Stimulated activated CD8-positive, alpha-beta memory T cell treated with anti-CD3 and anti-CD28 coated beads, Interleukin-12 subunit alpha, Interleukin-12 subunit beta, amount 100 ng/mL, for 24 hours (primary cell): ENCODE data around the gene LTF.

Source experiments
- DNase-seq: peaks from one replicate; pipeline ENCODE4 v3.0.0-alpha.2; 2020; ENCODE audit errors: extremely low read depth

The LTF gene

DNA sequence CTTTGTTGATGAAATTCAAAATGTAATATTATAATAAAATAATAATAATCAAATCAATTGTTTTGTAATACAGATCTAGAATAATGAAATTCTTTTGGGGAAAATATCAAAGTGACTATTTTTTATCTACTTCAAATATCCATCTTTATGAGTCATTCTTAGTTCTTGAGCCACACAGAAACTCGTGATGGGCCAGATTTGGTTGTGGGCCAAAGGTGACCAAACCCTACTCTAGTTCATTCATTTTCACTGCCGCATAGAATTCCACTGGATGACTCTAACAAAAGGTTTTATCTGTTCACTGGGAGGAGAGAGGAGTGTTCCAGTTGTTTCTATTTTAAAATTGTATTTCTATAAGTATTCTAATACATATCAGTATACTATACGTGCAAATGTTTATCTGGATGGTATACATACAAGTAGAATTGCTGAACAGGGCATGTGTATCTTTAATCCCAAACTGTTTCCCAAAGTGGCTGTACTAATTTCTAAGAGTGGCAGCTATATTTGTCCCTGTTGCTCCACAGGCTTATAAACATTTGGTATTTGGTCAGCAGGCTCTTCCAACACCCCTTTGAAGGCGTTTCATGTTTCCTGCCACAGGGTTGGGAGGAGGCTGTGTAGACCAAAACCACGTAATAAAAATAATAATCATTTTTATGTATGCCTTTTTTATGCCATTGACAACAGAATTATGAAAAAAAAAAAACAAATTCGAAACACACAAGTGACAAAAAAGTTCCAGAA, 25.8 kb upstream of the LTF start:
- no peak for DNase-seq

DNA sequence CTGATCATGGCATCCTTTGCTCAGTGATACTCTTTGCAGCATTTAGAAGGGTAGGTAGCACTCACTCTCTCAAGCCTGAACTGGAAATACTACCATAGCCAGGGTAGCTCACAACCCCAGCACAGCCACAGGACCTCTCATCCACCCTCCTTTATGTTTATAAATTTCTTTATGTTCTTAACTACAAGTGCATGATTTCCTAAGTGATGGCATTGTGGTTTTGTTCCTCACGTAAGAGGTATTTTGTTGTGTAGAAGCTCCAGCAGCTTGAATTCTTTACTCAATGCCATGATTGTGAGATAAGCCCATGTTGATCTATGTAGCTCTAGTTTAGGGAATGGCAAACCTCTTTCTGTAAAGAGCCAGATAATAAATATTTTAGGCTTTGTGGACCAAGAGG, 25.2 kb upstream of the LTF start:
- no peak for DNase-seq

DNA sequence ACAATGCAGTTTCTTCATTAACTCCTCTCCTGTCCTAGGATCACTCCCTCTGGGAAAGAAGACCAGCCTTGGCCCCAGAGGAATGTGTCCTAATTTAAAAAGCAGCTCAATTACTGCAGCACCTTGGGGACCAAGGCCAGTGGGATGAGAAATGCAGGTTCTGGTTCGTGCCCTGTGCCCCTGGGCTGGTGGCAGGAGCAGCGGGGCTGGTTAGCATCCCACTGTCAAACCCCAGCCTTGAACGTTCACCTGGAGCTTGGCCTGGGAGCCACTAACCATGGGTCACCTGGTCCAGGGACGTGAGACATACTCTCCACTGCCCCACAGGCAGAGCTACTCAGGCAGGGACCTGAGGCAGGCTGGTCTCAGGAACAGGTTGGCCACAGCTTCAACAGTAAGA, 24.7 kb upstream of the LTF start:
- DNase-seq: no peak

DNA sequence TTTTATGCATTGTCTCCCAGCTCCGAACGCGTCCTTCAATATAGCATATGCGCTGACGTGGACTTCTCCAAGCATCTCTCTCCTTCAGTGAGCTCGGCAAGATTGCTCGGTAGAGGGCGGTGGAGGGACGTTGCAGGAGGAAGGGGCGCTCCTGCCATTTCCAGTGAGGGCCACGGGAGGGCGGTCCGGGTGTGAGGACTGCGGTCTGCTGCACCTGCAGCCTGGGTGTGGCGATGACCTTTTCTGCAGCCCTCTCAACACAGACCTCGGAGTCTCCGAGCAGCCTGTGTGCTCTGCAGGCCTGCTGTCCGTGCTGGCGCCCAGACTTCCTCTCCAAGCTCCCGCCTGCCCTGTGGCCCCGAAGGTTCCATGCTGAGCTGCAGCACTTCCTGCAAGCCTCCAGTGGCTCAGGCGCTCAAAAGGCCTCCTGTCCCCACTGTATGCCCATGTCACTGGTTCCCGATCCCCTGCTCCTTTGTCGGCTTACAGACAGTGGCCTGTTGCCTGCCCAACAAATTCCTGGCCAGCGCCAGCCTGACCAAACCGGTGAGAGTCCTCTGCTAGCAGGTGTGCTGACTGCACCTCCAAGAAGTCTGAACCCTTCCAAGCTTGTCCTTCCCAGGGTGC, 24.1 kb upstream of the LTF start:
- peak; percentile 80 for DNase-seq

DNA sequence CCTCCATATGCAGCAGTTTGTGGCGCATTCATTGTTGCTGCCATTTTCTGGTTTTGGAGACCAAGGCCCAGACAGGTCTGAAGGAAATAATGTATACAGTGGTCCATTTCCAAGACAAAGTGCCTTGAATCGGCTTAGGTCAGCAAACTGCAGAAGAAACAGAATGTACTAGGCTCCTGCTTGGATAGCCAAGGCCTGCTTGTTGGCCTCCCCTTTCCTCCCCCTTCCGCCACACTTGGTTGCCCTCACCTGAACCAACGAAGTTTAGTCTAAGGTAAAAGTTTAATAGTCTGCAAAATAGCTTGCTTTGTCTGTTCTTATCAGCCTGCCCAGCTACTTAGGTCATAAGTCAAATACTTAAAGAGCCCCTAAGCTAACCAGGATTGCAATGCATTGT, 21.1 kb upstream of the LTF start:
- no peak for DNase-seq

DNA sequence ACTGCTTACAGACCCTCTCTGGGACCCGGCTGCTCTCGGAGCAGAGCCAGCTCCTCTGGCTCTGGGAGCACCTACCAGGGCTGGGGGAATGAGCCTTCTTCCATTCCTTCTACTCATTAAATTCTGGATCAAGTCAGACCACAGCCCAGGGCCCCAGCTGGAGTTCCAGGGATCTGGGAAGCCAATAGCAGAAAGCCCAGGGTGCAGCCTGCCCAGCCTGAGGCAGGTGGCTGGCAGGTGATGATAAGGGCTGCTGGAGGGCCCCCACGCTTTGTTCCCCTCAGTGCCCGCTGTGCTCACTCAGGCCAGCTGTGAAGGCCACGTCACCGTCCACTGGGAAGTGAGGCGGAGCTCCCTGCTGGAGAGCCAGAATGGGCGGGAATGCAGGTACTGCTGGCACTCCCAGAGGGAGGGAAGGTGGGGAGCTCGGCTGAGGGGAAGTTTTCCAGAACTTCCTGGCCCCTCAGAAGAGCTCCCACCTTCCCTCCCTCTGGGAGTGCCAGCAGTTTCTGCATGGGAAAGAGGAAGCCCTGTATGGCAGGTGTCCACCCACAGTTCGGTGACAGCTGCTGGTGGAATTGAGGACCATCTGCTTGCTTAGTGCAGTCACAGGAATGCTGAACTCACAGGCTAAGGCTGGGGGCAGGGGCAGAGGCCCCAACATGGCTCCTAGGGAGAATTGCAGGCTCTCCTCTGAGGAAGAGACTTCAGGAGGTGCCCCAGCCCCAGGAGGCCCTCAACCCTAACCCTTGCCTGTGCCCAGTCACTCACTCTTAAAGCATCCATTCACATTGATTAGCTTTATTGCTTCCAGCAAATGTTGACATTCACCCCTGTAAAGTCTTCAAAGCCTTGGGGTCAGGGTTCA, 20.4 kb upstream of the LTF start:
- DNase-seq: no peak

DNA sequence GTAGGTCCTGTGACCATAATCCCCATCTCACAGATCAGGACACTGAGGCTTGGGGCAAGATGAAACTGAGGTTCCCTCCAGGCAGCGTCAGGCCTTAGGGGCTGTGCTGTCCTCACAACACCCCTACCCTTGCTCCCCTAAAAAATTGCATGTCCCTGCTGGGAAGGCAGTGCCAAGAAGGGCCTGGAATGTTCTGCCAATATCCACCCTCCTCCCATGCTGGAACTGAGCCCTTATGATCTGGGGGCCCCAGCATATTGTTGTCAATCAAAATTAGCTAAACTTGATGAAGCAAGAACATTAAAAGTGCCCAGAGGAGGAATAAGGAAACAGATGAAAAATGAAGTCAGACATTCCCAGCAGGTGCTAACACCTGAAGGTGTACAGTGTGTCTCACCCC, 19.7 kb upstream of the LTF start:
- no peak for DNase-seq

DNA sequence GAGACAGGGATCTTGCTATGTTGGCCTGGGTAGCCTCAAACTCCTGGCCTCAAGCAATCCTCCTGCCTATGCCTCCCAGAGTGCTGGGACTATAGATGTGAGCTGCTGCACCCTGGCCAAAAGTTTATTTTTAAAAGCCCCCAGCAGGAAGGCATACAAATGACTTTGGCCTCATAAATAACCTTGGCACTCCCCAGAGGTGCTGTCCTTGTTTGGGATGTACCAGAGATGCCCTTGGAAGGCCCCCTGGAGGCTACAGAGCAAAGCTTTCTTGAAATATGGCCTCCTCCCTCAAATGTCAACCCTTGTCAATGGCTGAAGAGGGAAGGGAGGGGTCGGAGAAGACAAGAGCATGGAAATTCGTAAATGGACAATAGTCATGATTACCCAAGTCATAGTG, 19.1 kb upstream of the LTF start:
- no peak for DNase-seq

DNA sequence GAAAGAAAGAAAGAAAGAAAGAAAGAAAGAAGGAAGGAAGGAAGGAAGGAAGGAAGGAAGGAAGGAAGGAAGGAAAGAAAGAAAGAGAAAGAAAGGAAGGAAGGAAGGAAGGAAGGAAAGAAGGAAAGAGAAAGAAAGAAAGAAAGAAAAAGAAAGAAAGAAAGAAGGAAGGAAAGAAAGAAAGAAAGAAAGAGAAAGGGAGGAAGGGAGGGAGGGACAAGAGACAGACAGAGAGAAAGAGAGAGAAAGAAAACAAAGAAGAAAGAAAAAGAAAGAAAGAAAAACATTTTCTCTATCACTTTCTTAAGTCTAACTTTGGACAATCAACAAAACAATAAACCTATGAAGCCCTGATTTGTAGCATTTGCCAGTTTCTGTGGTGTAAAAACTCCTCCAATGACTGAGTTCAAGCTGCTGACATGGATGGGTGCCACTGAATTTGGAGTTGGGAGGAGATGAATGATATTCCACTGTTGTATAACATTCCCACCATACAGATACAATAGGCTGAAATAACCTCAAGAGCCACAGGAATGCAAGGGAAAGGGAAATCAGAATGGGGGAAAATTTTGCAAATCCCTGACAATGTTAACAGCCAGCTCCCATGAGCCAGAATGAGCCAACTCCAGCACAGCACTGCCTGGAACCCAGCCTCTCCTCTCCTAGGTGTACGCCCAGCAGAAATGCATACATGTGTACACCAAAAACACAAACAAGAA, 18.1 kb upstream of the LTF start:
- DNase-seq: no peak

DNA sequence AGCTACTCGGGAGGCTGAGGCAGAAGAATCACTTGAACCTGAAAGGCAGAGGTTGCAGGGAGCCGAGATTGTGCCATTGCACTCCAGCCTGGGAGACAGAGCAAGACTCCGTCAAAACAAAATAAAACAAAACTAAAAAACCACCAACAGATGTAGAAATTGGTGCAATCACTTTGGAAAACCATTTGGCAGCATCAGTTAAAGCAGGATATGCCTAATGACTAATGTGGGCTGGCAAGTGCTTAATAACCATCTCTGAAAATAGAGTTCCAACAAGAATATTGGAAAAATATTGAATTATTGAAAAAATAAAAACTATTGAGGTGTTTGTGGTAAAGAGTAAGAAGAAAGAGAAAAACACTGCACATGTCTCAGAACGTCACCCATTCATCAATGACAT, 16.9 kb upstream of the LTF start:
- DNase-seq: no peak

DNA sequence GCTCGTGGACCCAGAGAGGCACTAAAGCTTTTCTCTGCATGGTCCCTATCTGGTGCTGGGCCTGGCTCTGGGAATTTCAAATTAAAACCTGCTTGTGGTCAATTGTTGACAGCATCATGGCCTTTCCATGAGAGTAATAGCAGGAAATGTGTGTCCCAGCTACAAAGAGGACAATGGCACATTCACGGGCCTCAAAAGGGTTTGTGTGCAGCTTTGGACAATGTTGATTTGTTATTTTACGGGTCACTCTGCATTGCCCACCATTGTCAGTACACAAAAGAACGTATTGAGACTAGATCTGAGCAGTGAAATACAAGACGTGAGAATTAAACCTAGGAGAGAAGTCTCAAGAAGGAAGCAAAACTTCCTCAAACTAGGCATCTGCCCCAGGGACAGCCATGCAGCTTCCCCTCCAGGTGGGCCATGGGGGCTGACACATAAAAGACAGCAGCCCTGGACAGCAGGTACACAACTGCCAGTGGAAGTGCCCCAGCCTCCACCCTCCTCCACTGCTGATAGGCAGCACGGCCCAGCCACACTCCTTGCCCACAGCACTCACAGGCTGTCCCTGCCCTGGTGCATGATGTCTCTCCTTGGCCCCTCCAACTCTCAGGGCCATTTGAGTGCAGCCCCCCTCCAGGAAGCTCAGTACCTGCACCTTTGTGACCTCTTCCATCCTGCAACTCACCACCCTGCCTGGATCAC, 15.9 kb upstream of the LTF start:
- no peak for DNase-seq

DNA sequence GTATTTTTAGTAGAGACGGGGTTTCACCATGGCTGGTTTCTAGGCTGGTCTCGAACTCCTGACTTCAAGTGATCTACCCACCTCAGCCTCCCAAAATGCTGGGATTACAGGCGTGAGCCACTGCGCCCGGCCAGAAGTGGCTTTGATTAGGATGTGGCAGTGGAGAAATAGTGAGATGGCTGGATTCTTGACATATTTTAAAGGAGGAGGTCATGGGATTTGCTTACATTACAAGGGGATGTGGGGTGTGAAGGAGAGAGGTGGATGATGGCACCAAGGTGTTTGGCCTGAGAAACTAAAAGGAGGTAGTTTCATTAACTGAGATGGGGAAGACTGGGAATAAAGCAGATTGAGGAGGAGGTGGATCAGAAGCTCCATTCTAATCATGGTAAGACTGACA, 15.0 kb upstream of the LTF start:
- no peak for DNase-seq

DNA sequence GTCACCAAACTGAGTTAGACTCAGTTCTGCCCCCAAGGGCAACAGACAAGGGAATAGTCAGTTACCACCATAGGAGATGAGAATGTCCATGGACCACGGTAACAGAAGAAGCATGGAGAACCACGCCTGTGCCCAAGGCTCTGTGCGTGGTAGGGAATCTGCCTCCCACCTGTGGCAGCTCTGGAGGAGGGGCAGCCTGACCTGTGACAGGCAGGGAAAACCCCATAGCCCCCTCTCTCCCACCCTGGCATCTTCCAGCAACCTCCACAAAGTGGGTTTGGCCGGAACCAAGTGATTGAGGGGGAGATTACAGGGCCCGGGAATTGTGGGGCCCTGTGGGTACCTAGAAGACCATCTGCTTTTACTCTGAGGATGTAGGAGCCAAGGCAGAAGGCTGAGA, 14.3 kb upstream of the LTF start:
- DNase-seq: no peak

DNA sequence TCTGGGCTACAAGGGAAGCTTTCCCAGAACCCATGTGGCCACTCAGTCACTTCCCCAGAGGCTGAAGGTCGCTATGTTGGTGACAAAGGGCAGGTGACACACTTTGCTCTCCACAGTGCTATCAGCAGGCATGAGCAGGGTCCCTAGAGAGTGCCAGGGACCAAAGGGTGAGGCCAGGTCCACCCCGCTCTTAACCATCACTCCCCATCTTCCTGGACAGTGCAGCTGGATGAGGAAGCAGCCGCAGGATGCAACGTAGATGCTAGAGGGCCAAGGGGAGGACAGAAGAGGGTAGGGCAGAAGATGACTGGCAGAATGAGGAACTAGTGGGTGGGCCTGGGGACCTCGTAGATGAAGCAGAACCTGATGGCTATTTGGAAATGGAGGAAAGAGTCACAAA, 13.6 kb upstream of the LTF start:
- no peak for DNase-seq

DNA sequence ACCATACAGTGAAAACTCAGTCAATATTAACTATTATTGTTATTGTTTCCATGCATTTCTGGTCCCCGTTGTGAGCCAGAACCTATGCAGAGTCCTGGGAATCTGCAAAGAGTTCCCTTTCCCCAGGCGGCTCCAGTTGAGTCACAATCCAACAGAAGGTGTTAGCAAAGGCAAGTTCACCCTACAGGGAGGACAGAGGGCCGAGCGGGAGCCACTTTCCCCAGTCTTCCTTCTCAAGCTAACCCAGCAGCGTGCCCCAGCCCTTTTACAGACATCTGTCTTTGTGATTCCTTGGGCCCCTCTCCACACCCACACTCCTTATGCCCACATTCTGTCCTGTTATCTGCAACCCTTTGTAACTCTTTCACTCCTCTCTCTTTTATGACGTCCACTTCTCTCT, 13.1 kb upstream of the LTF start:
- DNase-seq: no peak

DNA sequence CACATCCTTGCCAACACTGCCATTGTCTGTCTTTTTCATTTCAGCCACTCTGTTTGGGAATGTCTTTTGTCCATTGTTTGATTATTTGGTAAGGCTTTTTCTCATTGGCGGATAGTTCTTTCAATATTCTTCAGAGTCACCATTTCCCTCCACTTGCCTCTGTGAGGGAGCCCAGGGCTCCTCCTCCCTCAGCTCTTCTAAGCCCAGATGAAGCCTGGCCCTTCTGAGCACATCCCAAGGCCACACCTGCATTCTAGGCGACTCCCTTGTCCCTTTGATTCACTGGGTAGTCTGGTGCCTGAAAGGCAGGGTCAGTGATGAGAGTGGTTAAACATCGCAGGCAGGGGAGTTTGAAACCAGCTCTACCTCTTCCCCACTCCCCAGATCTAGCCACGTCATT, 12.4 kb upstream of the LTF start:
- DNase-seq: no peak

DNA sequence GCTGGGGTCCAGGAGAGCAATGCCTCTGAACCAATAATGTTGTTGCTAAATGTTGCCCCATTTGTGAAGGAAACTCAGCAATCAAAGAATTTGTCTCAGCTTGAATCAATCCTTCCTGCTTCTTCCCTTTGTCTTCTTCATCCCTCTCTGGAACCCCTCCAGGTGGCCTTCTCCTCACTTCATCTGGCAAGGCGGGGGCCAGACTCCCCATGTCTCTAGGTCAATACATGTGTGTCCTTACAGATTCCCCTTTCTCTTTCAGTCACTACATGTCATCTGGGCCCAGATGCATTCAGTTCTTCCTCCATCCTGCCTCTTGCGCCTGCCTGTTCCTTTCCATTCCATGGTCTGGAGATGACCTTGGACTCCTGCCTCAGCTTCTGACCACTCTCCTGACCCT, 8.0 kb upstream of the LTF start:
- DNase-seq: no peak

DNA sequence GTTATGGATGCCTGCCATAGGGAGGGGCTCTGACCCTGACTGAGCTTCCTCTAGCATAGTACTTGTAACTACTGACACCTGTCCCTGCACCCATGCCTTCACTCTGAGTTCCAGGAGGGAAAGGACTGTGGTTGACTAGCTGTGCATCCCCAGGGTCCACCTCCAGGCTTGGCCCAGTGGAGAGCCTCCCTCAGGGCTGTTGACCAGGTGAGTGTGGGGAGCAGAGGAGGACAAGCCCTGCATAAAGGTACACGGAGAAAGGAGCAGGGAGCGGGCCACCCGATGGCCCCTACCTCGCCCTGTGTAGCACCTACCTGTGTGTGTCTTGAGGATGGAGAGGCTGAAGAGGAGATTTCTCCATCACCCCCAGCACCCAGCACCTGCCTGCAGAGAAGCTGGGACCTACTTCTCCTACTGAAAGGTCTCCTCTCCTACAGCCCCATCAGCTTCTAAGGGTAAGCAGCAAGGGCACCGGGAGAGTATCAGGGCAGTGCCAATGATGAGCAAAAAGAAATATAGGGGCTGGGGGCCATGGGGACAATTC, 6.7 kb upstream of the LTF start:
- no peak for DNase-seq

DNA sequence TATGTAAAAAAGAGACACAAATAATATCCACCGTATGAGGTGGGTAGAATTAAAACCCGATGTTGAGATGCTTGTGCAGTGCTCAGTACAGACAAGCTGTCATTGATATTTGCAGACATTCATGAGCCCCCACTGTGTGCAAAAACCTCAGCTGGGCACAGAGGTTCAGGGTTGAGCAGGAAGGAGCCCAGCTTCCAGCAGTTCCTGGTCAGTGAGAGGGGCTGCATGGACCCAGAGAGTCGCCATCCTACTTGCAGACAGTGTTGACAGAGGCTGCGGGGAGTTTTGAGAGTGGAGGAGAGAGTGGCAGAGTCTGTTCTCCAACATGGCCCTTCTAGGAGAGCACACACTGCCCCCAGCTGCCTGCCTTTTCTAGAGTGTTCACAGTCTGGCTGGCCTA, 6.1 kb upstream of the LTF start:
- no peak for DNase-seq

DNA sequence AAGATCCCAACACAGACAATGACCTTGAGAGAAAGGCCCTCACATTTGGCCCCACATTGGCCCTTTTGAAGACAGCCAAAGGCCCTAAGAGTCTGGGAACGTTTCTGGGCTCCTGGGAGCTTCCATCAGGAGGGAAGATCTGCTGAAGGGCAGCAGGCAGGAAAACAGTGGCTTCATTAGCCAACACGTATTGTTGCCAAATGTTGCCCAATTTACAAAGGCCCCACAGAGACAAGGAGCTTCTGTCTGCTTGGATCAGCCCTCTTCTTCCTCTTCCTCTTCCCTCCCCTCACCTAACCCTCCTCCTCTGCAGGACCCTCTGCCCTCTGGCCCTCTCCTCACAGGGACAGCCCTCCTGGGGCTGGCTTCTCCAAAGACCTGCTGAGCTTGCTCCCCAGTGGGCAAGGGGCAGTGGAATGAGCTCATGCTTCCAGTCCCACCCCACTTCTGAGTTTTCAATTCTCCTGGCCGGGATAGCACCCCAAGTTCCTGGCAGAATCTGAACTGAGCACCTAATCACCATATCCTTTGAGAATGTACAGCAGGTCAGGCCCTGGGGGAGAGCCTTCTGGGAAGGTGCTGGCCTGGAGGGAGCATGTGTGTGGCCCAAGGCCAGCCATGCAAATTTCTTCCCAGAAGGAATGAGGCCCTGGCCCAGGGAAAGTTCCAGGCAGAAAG, 5.1 kb upstream of the LTF start:
- no peak for DNase-seq
